Astrocyte of the spinal cord (primary cell): ENCODE results near the gene DNAJA4.

Source experiments
- DNase-seq: peaks from one replicate; pipeline ENCODE4 v3.0.0; 2011; ENCODE audit warnings: low read depth, low spot score
- H3K4me3 ChIP-seq: 2 replicates; pipeline ENCODE4 v1.5.1; 2011; ENCODE audit warnings: low read depth, mild to moderate bottlenecking, low read length, moderate library complexity
- CTCF ChIP-seq: IDR thresholded peaks from 2 replicates; pipeline ENCODE4 v1.5.1; 2012; ENCODE audit warnings: low read depth, mild to moderate bottlenecking, low read length, inconsistent platforms
- in situ Hi-C: cut with HindIII; loops from 2 replicates; pipeline ENCODE4 v1.10.0; 2017; ENCODE audit warnings: low sequenced_read_pairs

DNAJA4 gene

GRCh38 chr15:78236491-78236890, 27.9 kb upstream of the DNAJA4 start:
- in situ Hi-C loops = no loop called here
- no peak overlapping the region for H3K4me3 ChIP-seq
- no peak for TF ChIP-seq CTCF

GRCh38 chr15:78237146-78237545, 27.2 kb upstream of the DNAJA4 start:
- H3K4me3 ChIP-seq = no peak overlapping the region
- no peak for DNase-seq
- in situ Hi-C loops = no loop called here
- no peak for TF ChIP-seq CTCF

More at GRCh38 chr15:78236491-78236890, 27.9 kb upstream of the DNAJA4 start:
- DNase-seq = no peak

- DNase-seq = no peak
- no peak overlapping the region for H3K4me3 ChIP-seq
- in situ Hi-C loops = no loop called here
- no peak for TF ChIP-seq CTCF
Measured at GRCh38 chr15:78239811-78240210, 24.6 kb upstream of the DNAJA4 start.

- TF ChIP-seq CTCF = peak; percentile 89
- in situ Hi-C loops = no loop called here
- DNase-seq = peak; percentile 64
- H3K4me3 ChIP-seq = no peak overlapping the region
Measured at GRCh38 chr15:78241017-78241416, 23.3 kb upstream of the DNAJA4 start.

DNA sequence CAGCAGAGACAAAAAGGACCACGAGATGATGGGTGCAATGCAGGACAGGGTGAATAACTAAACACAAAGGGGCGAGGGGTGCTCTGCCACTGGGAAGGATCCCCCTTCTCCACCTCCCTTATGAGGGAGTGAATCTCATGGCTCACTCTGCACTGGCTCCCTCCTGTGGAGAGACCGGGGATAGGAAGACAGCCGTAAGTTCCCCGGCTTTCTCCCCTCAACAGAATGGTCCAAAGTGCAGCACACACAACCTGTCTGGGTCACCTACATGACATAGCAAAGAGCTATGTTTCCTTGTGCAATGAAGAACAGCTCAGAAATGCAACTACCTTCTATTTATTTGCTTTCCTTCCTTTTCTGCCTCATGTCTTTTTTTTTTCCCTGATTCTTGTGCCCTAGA, 22.2 kb upstream of the DNAJA4 start:
- no peak overlapping the region for H3K4me3 ChIP-seq
- in situ Hi-C loops = no loop called here
- peak; percentile 53 for TF ChIP-seq CTCF
- no peak for DNase-seq

DNA sequence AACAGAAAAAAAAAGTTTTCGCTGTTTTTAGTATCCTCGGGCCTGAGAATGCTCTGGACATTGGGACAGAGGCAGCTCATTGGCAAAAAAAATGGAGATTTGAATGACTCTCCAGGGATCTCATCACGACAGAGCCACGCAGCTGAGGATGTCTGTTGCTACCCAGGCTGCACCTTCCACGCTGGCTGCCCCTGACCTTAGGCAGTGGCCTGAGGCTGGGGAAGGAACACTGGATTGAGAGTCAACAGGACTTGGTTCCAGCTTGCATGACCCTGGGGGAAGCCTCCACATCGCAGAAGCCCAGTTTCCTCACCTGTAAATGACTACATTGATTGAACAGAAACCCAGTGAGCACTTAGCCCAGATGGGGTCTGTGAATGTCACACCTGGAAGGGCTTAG, 21.3 kb upstream of the DNAJA4 start:
- no peak overlapping the region for H3K4me3 ChIP-seq
- no peak for TF ChIP-seq CTCF
- no peak for DNase-seq
- in situ Hi-C loops = no loop called here

GRCh38 chr15:78243491-78243941, 20.8 kb upstream of the DNAJA4 start:
- no peak overlapping the region for H3K4me3 ChIP-seq
- peak; percentile 54 for DNase-seq
- in situ Hi-C loops = no loop called here
- TF ChIP-seq CTCF = no peak
